HG03045 (cell line): ENCODE results near the gene ATG4A.

ENCODE experiments used
- ATAC-seq: cut with Tn5 transposase; IDR thresholded peaks from one replicate; pipeline ENCODE4 v1.9.1; 2021; ENCODE audit warnings: mild to moderate bottlenecking, moderate library complexity; ENCODE audit not compliant: unreplicated experiment

The ATG4A gene

DNA sequence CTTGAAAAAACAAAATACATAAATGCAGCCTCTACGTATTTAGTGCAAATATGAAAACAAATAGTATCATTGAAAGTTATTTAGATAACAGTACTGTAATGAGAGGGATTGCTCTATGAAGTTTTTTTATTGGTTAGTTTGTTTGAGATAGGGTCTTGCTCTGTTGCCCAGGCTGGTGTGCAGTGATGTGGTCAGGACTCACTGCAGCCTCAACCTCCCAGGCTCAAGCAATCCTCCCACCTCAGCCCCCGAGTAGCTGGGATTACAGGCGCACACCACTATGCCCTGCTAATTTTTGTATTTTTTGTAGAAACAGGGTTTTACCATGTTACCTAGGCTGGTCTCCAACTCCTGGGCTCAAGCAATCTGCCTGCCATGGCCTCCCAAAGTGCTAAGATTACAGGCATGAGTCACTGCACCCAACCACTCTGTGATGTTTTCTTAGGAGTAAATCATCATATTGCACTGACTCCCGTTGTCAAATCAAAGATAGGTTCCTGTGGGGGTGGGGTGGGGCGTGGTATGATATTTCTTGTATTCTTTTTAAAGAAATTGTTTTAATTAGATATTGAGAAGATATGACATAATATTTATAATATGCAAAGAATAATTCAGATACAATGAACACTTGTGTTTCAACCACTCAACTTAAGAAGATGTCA, 75.8 kb downstream of the ATG4A start:
- ATAC-seq, result no peak

DNA sequence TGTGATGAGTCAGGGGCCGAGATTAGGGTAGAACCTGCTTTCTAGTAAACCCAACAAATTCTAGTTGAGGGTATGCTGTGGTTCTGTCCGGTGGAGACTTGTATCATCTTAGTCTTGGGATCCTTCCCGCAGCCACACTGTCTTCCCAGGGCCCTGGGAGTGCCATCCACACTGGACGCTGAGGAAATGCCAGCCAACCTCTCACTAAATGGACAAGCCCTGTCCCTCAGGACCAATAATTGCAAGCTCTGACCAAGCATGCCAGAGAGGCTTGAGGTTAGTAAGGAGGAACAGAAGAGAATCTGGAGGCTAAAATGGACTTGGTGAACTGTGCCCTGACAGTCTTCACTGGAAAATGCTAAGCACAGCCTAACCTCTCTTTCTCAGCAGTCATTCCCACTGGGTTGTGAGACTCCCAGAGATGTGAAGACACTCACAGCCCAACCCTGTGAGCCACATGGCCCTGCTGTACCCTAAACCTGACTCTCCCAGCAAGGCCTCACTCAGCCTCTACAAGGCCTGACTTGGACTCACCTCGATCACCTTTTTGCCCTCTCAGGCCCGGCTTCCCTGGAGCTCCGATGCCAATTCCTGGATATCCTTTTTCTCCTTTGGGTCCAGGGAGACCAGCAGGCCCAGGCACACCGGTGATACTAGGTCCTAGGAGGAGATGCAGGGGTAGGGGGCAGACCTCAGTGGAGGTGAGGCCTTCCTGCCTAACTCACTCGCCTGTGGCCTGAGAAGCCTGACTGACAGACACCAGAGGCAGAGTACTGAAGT, 77.6 kb downstream of the ATG4A start:
- ATAC-seq, result no peak

DNA sequence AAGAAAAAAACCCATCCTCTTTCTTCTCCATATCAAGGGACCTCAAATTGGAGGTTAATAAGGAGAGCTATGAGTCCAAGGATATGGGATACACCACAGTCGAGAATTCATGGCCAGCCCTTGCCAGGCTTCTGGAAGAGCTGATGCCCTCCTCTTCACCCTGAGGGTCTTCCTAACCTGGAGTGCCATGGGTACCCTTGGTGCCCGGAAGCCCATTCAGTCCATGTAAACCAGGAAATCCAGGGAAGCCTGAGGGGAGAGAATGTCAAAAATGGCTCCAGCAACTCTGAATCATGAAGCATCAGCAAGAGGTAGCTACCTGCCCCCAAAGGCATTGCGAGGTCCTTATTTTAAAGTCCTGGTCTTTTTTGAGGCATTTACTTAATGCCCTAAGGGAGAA, 78.2 kb downstream of the ATG4A start:
- no peak for ATAC-seq

DNA sequence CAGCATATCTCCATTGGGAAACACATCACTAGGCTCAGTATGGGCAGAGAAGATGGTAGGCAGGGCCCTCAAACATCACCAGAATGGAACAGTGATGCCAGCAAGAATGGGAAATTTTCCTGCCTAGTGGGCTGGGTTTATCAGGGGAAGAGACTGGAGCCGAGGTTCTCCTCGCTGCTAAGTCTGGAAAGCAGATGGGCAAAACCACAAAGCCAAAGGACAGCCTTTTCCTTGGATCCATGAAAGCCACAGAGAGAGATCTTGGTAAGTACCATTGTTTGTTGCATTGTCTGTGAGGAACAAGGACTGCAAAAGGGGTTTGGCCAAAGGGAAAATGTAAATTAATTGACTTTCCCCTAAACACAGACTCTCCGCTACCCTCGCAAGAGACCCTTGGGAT, 80.1 kb downstream of the ATG4A start:
- no peak for ATAC-seq

DNA sequence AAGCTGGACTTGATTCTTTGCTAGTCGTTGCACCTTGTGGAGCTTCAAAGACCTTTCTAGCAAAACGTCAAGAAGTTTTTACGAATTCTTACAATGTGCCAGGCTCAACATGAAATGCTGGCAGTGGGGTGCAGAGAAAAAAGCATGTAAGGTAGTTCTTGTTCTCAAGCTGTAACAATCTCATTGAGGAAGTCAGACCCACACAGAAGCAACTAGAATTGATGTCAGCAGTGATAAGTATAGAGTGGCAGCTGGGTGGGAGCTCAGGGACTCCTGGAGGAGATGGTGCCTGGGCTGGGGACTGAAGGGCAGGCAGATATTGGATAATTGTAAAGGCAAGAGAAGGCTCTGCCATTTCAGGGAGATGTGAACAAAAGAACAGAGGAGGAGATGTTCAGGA, 82.3 kb downstream of the ATG4A start:
- no peak for ATAC-seq

DNA sequence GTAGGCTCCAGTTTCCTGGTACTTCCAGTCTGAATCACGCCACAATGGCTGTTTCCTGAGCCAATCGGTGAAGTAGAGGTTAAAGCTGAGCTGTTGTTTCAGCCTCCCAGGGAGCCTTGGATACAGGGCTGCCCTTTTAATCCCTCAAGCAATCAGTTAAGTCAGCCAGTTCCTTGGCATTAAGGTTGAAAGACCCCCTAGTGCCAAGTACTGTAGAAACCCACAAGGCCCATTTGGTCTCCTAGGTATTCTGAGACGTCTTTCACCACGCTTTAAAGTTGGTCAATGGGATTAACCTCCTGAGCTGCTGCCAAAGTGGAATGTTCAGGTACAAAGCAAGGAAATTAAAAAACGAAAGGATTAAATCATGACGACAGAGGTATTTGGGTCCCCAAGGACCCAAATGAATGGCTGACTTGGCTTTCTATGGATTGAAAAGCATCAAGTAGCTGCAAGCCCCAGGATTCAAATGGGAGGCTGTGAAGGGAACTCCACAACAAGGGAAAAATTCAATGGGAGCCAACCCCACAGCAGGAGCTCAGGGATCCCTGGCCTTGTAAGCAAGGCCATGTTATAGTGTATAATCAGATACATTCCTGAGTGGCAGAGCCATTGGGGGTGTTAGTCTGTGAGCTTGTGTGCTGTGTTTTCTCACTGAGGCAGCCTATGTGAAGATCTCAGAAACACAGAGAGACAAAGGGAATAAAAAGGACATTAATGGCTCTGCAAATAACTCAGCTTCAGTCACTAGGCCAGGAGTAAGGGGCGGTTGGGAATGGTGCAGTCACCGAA, 86.0 kb downstream of the ATG4A start:
- ATAC-seq, result no peak

DNA sequence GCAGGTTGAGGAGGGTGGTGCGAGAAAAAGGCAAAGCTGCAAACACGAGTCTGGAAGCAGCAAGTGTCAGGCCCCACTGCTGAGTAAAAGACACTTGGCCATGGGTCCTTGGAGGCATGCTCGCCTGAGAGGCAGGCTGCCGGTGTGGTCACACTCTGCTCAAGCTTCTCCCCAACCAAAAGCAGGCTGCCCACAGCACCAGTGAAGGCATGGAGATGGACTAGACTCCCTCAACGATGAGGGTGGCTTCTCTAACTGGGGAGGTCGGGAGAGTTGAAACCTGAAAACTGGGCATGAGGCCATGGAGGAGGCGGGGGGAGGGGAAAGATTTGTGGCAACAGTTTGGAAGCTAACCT, 86.5 kb downstream of the ATG4A start:
- ATAC-seq, result no peak

DNA sequence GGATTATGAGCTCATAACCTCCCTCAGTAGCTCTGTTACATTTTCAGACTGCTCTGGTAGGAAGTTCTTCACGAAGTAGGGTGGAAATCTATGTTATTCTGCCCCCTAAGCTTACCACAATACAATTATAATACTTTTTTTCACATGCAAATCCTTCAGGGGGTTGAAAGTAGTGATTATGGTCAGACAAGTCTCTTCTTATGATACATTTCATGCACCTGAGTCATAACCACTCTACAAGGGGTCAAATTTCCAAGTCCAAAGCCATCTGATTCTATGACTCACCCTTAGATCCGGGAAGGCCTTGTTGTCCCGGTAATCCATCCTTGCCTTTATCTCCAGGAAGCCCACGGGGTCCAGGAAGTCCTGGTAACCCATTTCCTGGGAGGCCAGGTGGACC, 95.2 kb downstream of the ATG4A start:
- ATAC-seq, result no peak

DNA sequence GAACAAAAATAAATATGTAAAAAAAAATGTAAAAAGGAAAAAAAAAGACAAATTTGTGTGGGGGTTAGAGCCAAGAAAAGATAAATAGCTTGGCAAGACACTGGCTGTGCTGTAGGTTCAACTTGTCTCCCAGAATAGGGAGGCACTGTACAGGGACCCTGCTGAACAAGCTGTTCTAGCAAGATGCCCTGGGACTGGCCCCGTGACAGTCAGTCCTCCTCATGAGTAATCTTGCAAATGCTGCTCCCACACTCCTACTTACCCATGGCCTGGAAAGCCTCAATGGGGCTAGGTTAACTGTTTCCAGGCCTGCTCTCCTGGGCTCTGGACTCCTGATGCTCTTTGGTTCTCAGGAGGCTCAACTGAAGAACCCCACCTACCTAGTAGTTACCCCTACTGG, 106.8 kb downstream of the ATG4A start:
- no peak for ATAC-seq

DNA sequence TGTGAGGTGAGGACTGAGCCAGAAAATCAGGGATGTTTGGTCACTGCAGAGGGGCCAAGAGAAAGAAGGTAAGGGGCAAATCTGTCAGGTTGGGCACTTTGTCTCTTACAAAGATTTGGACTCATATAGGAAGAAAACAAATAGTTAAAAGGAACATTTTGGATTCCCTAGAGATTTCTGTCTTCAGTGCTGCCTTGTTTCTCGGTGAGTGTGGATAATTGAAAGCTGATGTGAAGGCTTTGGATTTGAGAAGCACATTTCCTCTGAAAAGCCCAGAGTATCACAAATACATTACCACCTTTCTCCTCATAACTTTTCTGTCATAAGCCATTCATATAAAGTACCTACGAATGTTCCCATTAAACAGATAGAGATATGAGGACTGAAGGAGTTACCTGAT, 107.5 kb downstream of the ATG4A start:
- ATAC-seq, result no peak

DNA sequence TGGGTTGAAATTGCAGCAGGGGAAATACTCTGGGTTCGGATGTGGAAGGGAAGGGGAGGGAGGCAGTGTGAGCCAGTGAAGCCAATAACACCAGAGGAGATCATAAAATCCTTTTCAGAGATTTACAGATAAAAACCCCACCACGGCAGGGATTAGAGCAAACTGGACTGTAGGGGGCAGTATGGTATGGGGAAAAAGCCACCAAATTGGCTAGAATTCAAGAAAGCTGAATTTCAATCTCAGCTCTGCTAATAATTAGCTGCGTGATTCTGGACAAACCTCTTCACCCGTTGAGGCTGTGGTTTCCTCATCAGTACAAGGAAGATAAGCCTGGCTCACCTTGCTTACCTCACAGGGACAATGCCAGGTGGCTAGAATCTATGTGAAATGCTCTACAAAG, 108.1 kb downstream of the ATG4A start:
- ATAC-seq, result no peak

DNA sequence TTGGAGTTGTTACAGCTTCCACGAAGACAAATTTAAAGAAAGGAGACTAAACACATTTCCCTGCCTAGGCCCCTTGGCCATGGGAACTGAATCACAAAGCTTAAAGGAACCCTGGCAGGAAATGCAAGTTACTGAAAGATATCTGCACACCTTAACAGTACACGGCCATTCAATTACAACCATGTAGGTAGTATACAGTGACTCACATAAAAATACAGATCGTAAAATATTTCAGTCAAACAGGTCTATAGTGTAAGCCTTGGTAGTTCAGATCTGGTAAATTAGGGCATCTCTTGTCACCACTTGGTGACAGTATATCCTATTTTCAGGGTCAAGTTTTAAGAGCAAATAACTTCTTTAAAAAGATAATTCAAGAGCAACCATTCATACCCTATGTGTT, 112.0 kb downstream of the ATG4A start:
- ATAC-seq, result no peak
